ENCODE results near the gene COL23A1. TPM values are rescaled to one million over a fixed set of nuclear protein-coding genes. Genes with fewer than 3 reads are reported as not detected.

The COL23A1 gene
- total and polyA plus RNA-seq, 2 experiments from 2014 or later = 4.8 to 8.2 TPM

DNA sequence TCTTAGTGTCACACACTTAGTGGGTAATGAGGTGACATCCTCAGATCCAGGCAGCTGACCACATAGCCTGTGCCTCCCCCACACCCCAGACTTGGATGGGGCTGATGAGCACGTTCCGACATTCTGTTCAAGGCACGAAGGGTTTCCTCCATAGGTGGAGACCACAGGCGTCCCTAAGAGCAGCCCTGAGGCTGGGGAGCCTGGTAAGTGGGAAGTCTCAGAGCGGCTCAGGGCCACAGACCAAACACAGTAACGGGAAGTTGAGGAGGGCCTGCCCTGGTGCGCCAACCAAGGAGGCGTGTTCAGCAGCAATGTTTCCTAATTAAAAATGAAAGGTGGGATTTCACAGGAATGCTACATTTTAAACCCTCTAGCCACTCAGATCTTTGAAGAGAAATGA is 255.3 kb downstream of the COL23A1 start (continued):
- TF ChIP-seq, protein P1, sequence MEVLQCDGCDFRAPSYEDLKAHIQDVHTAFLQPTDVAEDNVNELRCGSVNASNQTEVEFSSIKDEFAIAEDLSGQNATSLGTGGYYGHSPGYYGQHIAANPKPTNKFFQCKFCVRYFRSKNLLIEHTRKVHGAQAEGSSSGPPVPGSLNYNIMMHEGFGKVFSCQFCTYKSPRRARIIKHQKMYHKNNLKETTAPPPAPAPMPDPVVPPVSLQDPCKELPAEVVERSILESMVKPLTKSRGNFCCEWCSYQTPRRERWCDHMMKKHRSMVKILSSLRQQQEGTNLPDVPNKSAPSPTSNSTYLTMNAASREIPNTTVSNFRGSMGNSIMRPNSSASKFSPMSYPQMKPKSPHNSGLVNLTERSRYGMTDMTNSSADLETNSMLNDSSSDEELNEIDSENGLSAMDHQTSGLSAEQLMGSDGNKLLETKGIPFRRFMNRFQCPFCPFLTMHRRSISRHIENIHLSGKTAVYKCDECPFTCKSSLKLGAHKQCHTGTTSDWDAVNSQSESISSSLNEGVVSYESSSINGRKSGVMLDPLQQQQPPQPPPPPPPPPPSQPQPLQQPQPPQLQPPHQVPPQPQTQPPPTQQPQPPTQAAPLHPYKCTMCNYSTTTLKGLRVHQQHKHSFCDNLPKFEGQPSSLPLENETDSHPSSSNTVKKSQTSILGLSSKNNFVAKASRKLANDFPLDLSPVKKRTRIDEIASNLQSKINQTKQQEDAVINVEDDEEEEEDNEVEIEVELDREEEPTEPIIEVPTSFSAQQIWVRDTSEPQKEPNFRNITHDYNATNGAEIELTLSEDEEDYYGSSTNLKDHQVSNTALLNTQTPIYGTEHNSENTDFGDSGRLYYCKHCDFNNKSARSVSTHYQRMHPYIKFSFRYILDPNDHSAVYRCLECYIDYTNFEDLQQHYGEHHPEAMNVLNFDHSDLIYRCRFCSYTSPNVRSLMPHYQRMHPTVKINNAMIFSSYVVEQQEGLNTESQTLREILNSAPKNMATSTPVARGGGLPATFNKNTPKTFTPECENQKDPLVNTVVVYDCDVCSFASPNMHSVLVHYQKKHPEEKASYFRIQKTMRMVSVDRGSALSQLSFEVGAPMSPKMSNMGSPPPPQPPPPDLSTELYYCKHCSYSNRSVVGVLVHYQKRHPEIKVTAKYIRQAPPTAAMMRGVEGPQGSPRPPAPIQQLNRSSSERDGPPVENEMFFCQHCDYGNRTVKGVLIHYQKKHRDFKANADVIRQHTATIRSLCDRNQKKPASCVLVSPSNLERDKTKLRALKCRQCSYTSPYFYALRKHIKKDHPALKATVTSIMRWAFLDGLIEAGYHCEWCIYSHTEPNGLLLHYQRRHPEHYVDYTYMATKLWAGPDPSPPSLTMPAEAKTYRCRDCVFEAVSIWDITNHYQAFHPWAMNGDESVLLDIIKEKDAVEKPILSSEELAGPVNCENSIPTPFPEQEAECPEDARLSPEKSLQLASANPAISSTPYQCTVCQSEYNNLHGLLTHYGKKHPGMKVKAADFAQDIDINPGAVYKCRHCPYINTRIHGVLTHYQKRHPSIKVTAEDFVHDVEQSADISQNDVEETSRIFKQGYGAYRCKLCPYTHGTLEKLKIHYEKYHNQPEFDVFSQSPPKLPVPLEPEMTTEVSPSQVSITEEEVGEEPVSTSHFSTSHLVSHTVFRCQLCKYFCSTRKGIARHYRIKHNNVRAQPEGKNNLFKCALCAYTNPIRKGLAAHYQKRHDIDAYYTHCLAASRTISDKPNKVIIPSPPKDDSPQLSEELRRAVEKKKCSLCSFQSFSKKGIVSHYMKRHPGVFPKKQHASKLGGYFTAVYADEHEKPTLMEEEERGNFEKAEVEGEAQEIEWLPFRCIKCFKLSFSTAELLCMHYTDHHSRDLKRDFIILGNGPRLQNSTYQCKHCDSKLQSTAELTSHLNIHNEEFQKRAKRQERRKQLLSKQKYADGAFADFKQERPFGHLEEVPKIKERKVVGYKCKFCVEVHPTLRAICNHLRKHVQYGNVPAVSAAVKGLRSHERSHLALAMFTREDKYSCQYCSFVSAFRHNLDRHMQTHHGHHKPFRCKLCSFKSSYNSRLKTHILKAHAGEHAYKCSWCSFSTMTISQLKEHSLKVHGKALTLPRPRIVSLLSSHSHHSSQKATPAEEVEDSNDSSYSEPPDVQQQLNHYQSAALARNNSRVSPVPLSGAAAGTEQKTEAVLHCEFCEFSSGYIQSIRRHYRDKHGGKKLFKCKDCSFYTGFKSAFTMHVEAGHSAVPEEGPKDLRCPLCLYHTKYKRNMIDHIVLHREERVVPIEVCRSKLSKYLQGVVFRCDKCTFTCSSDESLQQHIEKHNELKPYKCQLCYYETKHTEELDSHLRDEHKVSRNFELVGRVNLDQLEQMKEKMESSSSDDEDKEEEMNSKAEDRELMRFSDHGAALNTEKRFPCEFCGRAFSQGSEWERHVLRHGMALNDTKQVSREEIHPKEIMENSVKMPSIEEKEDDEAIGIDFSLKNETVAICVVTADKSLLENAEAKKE (CRISPR knock-in tag; IDR thresholded peaks at IDR 0.05) = no peak
- TF ChIP-seq ZNF114 (CRISPR knock-in tag; IDR thresholded peaks at IDR 0.05) (no peak), JUNB (IDR thresholded peaks at IDR 0.05; ENCODE audit: unreplicated experiment) (no peak)

DNA sequence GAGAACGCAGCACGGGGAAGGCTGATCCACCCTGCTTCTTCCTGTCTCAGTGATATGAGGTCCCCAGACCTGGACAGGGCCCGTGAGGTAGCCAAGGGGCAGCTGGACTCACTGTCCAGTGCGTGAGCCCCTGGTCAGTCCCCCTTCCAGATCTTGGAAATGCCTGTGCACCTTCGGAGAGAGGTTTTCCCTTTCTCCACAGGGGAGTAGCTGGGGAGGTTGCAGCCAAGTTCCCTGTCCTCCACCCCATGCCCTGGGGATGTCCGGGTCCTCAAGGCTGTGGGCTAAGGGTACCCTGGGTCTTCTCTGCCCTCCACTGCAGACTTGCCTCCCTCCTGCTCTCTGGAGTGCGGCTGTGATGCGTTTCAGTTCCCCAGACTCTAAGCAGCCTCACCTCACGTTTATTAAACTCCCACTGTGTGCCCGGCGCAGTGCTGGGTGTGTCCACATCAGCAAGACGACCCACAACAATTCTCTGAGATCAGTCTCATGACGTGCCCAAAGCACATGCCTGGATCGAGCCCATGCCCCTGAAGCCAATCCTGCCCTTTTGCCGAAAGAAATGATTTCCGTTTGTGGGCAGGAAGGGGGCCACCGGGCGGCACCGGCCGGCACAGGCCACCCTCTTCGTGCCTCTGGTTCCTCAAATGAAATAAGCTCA is 256.2 kb downstream of the COL23A1 start:
- no peak overlapping the region for H3K27ac ChIP-seq (ENCODE audit: low read depth)
- no peaks in the 10 kb centered on the region for H4K20me1 ChIP-seq (replicated peaks; ENCODE audit: insufficient read depth)
- H2AFZ ChIP-seq = no peak overlapping the region
- Mint-ChIP-seq H3K9me3 (no peaks in the 10 kb centered on the region), H3K36me3 (ENCODE audit: low read depth) (no peaks in the 10 kb centered on the region), H3K4me3 (no peak overlapping the region), H3K4me1 (peaks cover 23% of the 10 kb centered on the region), H3K27me3 (ENCODE audit: insufficient read depth, low read depth, poor library complexity) (peaks cover 3% of the 10 kb centered on the region), H3K27ac (no peak overlapping the region; the same call in 1 of the 2 replicates)
- H3K36me3 ChIP-seq (ENCODE audit: insufficient read depth) = no peaks in the 10 kb centered on the region
- H3K9me2 ChIP-seq (ENCODE audit: insufficient read depth) = no peaks in the 10 kb centered on the region
- H3K4me3 ChIP-seq = no peak overlapping the region
- ATAC-seq = no peak
- no peaks in the 10 kb centered on the region for H3K27me3 ChIP-seq (ENCODE audit: insufficient read depth)
- no peaks in the 10 kb centered on the region for H3K79me2 ChIP-seq (replicated peaks; ENCODE audit: insufficient read depth)
- TF ChIP-seq, protein P1 (CRISPR knock-in tag; IDR thresholded peaks at IDR 0.05) = no peak
- TF ChIP-seq EZH2phosphoT487 (IDR thresholded peaks at IDR 0.05; ENCODE audit: unreplicated experiment) (no peak), CREB1 (CRISPR knock-in tag; IDR thresholded peaks at IDR 0.05; ENCODE audit: low read depth) (no peak)
- DNase-seq (ENCODE audit: low spot score) = no peak
- H3K4me1 ChIP-seq (ENCODE audit: insufficient read depth) = peaks cover 2% of the 10 kb centered on the region; the same call in 1 of the 2 replicates
- H3F3A ChIP-seq (replicated peaks; ENCODE audit: low read depth) = no peaks in the 10 kb centered on the region
- no peak overlapping the region for H3K4me2 ChIP-seq

All from GM23338 (cell line).